ENCODE measurements around the gene SLC6A12. TPM values are rescaled to one million over a fixed set of nuclear protein-coding genes. Genes with fewer than 3 reads are reported as not detected.

SLC6A12 gene
- total RNA-seq, 4 donors from 2014 or later = 0.17 to 0.78 (median 0.34) TPM; not detected in 1

DNA sequence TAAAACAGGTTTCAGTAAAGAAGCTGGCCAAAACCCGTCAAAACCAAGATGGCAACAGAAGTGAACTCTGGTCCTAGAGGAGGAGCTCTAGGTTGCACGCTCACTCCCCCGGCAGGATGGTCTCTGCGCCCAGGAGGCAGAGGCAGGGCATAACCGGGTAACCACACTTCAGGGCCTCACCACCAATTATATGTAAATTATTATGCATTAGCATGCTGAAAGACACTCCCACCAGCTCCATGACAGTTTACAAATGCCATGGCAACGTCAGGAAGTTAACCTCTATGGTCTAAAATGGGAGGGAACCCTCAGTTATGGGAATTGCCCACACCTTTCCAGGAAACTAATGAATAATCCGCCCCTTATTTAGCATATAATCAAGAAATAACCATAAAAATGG is 20.1 kb upstream of the SLC6A12 start:
- Histone ChIP-seq H3K4me3 (no peak overlapping the region), H3K36me3 (peaks cover 0 to 4% (median 0%) of the 10 kb centered on the region in 4 donors), H3K4me1 (no peaks in the 10 kb centered on the region), H3K27me3 (peaks cover 0 to 26% (median 0%) of the 10 kb centered on the region in 4 donors), H3K9me3 (peaks cover 0 to 17% (median 10%) of the 10 kb centered on the region in 4 donors), H3K27ac (replicated peaks in 1 of 4) (no peak overlapping the region)
- DNase-seq (ENCODE audit: extremely low spot score) = no peak
- WGBS = 85% methylated on average over 7 of the region's 7 CpGs
- intact Hi-C loops (cut with DNase I) = no loop called here
- TF ChIP-seq EP300 (IDR thresholded peaks at IDR 0.05) = no peak
- TF ChIP-seq POLR2A (IDR thresholded peaks at IDR 0.05; ENCODE audit: low read depth) = no peak
- no peak for TF ChIP-seq POLR2AphosphoS5 (IDR thresholded peaks at IDR 0.05)
- TF ChIP-seq, protein P1, sequence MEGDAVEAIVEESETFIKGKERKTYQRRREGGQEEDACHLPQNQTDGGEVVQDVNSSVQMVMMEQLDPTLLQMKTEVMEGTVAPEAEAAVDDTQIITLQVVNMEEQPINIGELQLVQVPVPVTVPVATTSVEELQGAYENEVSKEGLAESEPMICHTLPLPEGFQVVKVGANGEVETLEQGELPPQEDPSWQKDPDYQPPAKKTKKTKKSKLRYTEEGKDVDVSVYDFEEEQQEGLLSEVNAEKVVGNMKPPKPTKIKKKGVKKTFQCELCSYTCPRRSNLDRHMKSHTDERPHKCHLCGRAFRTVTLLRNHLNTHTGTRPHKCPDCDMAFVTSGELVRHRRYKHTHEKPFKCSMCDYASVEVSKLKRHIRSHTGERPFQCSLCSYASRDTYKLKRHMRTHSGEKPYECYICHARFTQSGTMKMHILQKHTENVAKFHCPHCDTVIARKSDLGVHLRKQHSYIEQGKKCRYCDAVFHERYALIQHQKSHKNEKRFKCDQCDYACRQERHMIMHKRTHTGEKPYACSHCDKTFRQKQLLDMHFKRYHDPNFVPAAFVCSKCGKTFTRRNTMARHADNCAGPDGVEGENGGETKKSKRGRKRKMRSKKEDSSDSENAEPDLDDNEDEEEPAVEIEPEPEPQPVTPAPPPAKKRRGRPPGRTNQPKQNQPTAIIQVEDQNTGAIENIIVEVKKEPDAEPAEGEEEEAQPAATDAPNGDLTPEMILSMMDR (IDR thresholded peaks at IDR 0.05) = no peak

DNA sequence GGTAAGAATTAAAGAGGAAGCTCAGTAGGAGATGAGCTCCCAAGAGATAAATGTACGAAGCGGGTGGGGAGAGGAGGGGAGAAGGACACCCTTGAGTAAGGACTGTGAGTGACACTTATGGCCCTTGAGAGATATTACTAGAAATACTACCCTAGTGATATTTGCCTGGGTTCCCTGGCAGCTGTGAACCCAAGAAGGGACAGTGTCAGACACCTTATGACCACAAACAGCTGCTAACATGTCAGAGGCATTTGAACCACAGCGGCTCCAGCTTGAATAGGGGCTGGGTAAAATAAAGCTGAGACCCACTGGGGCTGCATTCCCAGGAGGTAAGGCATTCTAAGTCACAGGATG is 19.6 kb upstream of the SLC6A12 start:
- intact Hi-C loops (cut with DNase I) = no loop called here
- H3K36me3 ChIP-seq = peaks cover 0 to 4% (median 0%) of the 10 kb centered on the region in 4 donors
- no peak for TF ChIP-seq POLR2A (IDR thresholded peaks at IDR 0.05; ENCODE audit: low read depth)
- TF ChIP-seq, protein P1 (IDR thresholded peaks at IDR 0.05) = no peak
- TF ChIP-seq POLR2AphosphoS5 (IDR thresholded peaks at IDR 0.05) = no peak
- TF ChIP-seq EP300 (IDR thresholded peaks at IDR 0.05) = no peak
- H3K27me3 ChIP-seq = peaks cover 0 to 26% (median 0%) of the 10 kb centered on the region in 4 donors
- no peaks in the 10 kb centered on the region for H3K4me1 ChIP-seq
- H3K9me3 ChIP-seq = peaks cover 0 to 17% (median 10%) of the 10 kb centered on the region in 4 donors
- no peak for DNase-seq (ENCODE audit: extremely low spot score)
- no peak overlapping the region for H3K4me3 ChIP-seq
- 82% methylated on average over 3 of the region's 3 CpGs for WGBS
- H3K27ac ChIP-seq (replicated peaks in 1 of 4) = no peak overlapping the region

DNA sequence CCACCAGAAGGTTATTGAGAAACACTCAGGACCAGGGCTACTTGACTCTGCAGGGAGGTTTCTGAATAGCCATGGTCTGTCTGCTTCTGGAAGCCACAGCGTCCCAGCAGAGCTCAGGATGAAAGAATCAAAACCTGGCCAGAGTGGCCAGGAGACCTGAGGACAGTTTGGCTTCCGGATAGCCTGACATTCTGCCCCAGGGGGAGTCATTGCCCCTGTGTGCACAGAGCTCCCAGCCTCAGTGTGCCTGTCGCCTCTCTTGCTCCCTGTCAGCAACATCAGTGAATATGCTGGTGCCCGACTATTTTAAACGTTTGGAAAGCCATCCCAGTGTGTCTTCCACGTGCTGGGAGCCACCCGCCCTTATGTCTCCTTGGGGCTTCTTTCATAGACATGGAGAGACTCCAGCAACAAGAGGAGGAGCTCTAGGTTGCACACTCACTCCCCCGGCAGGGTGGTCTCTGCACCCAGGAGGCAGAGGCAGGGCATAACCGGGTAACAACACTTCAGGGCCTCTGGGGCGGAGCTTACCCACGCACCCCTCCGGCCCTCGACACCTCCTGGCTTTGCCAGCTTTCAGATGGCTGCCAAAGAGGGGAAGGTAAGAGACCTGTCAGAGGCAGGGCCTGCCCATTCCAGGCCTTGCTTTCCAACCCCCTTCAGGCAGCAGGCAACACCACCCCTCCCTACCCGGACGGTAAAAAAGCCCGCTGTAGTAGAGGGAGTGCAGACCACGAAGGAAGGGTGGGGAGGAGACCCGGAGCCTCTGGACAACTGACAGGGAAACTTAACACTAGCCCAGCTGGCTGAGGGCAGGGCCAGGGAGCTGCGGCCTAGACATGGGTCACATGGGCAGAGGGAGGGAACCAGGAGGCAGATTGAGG is 19.0 kb upstream of the SLC6A12 start:
- DNase-seq (ENCODE audit: extremely low spot score) = no peak
- Histone ChIP-seq H3K4me1 (no peaks in the 10 kb centered on the region), H3K36me3 (peaks cover 0 to 4% (median 0%) of the 10 kb centered on the region in 4 donors), H3K27me3 (peaks cover 0 to 24% (median 0%) of the 10 kb centered on the region in 4 donors), H3K9me3 (peaks cover 0 to 17% (median 10%) of the 10 kb centered on the region in 4 donors), H3K4me3 (no peak overlapping the region), H3K27ac (replicated peaks in 1 of 4) (no peak overlapping the region)
- TF ChIP-seq EP300 (IDR thresholded peaks at IDR 0.05) (no peak), POLR2A (IDR thresholded peaks at IDR 0.05; ENCODE audit: low read depth) (no peak), POLR2AphosphoS5 (IDR thresholded peaks at IDR 0.05) (no peak)
- TF ChIP-seq, protein P1 (IDR thresholded peaks at IDR 0.05) = no peak
- intact Hi-C loops (cut with DNase I) = no loop called here
- 53% methylated on average over 18 of the region's 19 CpGs for WGBS

DNA sequence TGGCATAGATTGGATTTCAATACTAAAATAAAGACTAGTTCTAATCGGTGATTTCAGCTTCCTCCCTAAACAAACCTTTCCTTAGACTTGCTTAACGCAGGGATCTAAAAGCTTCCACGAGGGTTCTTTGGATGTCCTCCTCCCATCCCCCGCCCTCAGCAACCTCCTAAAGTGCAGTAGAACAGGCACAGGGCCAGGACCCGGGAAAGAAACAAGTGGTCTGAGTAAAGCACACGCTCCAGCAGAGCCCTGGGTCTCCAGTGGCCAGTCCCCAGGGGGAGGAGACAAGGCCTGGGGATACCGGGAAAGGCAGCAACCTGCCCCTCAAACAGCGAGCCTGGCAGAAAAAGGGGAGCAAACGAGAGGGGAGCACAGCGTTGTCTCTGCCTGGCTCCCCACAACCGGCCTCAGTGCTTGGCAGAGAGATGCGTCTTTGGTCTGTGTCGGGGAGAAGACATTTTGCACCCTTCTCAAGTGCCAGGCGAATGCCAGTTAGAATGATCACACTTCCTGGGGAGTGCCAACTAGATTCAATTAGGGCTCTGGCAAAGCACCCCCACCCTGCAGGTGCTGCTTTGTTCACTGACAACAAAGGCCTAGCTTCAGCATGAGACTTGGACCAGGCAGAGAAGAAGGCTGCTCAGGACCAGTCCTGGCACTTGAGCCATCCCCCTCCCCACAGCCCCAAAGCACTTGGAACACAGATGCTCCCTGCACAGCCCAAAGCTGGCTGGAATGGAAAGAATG is 17.1 kb upstream of the SLC6A12 start:
- WGBS = 53% methylated on average over 13 of the region's 14 CpGs

More for the DNA sequence above, 17.1 kb upstream of the SLC6A12 start:
- H3K27ac ChIP-seq (replicated peaks in 1 of 4) = no peak overlapping the region
- DNase-seq (ENCODE audit: extremely low spot score) = no peak
- H3K36me3 ChIP-seq = peaks cover 0 to 4% (median 0%) of the 10 kb centered on the region in 4 donors
- H3K4me1 ChIP-seq = no peaks in the 10 kb centered on the region
- intact Hi-C loops (cut with DNase I) = no loop called here
- no peak overlapping the region for H3K4me3 ChIP-seq
- TF ChIP-seq EP300 (IDR thresholded peaks at IDR 0.05) (no peak), POLR2A (IDR thresholded peaks at IDR 0.05; ENCODE audit: low read depth) (no peak), POLR2AphosphoS5 (IDR thresholded peaks at IDR 0.05) (no peak)
- TF ChIP-seq, protein P1 (IDR thresholded peaks at IDR 0.05) = no peak
- peaks cover 0 to 32% (median 0%) of the 10 kb centered on the region in 4 donors for H3K27me3 ChIP-seq
- H3K9me3 ChIP-seq = peaks cover 0 to 13% (median 6%) of the 10 kb centered on the region in 4 donors

Data from esophagus muscularis mucosa (tissue), 4 donors.